Progenitor cell of endocrine pancreas (in vitro differentiated cells): ENCODE results near the gene RELCH. TPM values are rescaled to one million over a fixed set of nuclear protein-coding genes. Genes with fewer than 3 reads are reported as not detected.

Experiments
- DNase-seq: peaks from one replicate; pipeline ENCODE4 v3.0.0; 2021; ENCODE audit warnings: low spot score; ENCODE audit not compliant: unreplicated experiment
- H3K27ac Mint-ChIP-seq: 2 replicates; pipeline ENCODE4 v1.8.0; 2021; ENCODE audit warnings: mild to moderate bottlenecking, moderate library complexity, mixed read lengths
- H3K27me3 Mint-ChIP-seq: 2 replicates; pipeline ENCODE4 v1.8.0; 2021; ENCODE audit warnings: mixed read lengths
- H3K36me3 Mint-ChIP-seq: 2 replicates; pipeline ENCODE4 v1.8.0; 2022; ENCODE audit warnings: mixed read lengths; ENCODE audit not compliant: insufficient read depth
- H3K4me1 Mint-ChIP-seq: 2 replicates; pipeline ENCODE4 v1.8.0; 2021; ENCODE audit warnings: low read depth, mixed read lengths
- H3K4me3 Mint-ChIP-seq: 2 replicates; pipeline ENCODE4 v1.8.0; 2021; ENCODE audit warnings: low read depth, mild to moderate bottlenecking, moderate library complexity, mixed read lengths
- H3K9me3 Mint-ChIP-seq: 2 replicates; pipeline ENCODE4 v1.8.0; 2021; ENCODE audit warnings: low read depth, mixed read lengths
- total RNA-seq: library from RNA; stranded (reverse); gene quantifications from 2 replicates; pipeline ENCODE4 v1.2.1, GENCODE V29; 2021
- TF ChIP-seq, protein P1 (sequence below): fragments of 200-600 bp; sonication (generic); IDR thresholded peaks from one replicate; pipeline ENCODE4 v1.5.0; 2021; ENCODE audit warnings: antibody characterized with exemption, mild to moderate bottlenecking; ENCODE audit not compliant: unreplicated experiment

RELCH gene
- total RNA-seq, 1 donor from 2014 or later: 34.7 TPM

DNA sequence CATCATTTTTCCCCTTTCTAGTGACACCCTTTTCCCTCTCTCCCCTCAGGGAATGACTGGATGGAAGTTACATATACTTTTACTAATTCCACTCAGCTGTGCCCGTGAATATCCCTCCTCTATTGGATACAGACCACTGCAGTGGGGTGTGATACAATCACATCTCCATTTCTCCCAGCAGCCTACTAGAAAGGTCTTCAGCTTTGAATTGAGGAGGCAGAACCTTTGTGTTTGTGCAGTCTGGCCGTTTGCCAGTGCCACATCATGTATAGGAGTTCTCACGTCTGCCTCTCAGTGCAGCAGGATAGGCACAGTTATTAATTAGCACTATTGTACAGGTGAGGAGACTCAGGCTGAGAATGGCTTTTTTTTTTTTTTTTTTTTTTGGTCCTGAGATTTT, 154.4 kb downstream of the RELCH start:
- no peaks in the 10 kb centered on the region for H3K9me3 Mint-ChIP-seq
- H3K27me3 Mint-ChIP-seq: peaks cover 26% of the 10 kb centered on the region
- H3K27ac Mint-ChIP-seq: no peak overlapping the region
- no peaks in the 10 kb centered on the region for H3K36me3 Mint-ChIP-seq
- H3K4me1 Mint-ChIP-seq: peaks cover 10% of the 10 kb centered on the region
- TF ChIP-seq, protein P1, sequence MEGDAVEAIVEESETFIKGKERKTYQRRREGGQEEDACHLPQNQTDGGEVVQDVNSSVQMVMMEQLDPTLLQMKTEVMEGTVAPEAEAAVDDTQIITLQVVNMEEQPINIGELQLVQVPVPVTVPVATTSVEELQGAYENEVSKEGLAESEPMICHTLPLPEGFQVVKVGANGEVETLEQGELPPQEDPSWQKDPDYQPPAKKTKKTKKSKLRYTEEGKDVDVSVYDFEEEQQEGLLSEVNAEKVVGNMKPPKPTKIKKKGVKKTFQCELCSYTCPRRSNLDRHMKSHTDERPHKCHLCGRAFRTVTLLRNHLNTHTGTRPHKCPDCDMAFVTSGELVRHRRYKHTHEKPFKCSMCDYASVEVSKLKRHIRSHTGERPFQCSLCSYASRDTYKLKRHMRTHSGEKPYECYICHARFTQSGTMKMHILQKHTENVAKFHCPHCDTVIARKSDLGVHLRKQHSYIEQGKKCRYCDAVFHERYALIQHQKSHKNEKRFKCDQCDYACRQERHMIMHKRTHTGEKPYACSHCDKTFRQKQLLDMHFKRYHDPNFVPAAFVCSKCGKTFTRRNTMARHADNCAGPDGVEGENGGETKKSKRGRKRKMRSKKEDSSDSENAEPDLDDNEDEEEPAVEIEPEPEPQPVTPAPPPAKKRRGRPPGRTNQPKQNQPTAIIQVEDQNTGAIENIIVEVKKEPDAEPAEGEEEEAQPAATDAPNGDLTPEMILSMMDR: no peak
- no peak overlapping the region for H3K4me3 Mint-ChIP-seq
- no peak for DNase-seq

DNA sequence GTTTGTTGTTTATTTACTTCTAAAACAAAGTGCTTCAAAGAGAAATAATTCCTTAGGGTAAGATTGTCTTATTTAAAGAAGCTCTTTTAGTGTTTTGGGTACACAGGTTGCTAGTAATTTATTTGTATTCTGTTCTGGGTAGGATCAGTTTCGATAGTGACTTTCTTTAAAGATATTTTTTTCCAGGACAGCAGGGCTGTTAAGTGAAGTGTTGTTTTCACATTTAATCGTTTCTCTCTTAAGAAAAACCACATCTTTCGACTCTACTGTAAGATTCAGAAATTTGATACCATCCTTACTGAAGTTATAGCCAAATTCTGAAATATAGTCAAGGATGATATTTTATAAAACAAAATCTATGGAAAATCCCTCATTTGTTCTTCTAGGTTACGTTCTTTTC, 155.8 kb downstream of the RELCH start:
- Mint-ChIP-seq H3K4me1 (peaks cover 6% of the 10 kb centered on the region), H3K27me3 (peaks cover 31% of the 10 kb centered on the region), H3K36me3 (no peaks in the 10 kb centered on the region), H3K9me3 (no peaks in the 10 kb centered on the region), H3K27ac (no peak overlapping the region), H3K4me3 (no peak overlapping the region)
- no peak for DNase-seq
- TF ChIP-seq, protein P1: no peak

DNA sequence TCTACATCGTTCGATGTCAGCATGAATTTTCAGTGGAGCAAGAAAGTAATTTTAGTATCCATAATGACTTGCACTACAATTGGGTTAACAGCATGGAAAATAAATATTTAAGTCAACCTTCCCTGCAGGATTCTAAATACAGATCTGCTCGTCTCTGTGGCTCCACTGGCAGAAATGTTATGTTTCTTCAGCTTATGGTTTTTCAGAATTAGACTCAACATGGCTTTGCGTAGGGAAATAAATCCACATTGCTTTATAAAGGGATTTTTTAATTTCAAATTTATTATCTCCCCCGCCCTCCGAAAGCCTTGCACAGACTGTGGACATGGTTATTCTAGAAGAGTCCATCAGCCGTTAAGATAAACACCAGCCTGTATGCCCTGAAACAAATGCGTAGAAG, 156.3 kb downstream of the RELCH start:
- H3K27ac Mint-ChIP-seq: no peak overlapping the region
- peaks cover 30% of the 10 kb centered on the region for H3K27me3 Mint-ChIP-seq
- H3K4me3 Mint-ChIP-seq: no peak overlapping the region
- no peaks in the 10 kb centered on the region for H3K9me3 Mint-ChIP-seq
- H3K4me1 Mint-ChIP-seq: peaks cover 6% of the 10 kb centered on the region
- no peaks in the 10 kb centered on the region for H3K36me3 Mint-ChIP-seq
- DNase-seq: no peak
- TF ChIP-seq, protein P1: no peak

DNA sequence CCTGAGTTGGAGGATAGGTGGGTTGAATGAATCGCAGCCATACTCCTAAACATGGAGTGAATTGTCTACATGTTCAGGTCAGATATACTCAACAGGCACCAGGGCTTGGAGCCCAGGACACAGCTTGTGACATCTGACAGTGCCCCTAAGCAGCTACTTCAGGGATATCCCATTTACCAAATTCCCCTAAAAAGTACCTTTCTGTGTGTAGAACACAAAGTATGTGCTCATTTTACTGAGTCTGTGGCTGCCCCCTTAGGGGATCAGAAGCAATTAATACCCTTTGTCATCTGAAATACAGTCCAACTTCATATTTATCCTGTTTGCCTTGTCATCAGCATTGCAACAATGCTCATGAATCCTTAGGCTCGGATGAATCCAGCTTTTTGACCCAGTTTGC, 158.9 kb downstream of the RELCH start:
- H3K36me3 Mint-ChIP-seq: no peaks in the 10 kb centered on the region
- TF ChIP-seq, protein P1: no peak
- no peaks in the 10 kb centered on the region for H3K4me1 Mint-ChIP-seq
- H3K4me3 Mint-ChIP-seq: no peak overlapping the region
- H3K9me3 Mint-ChIP-seq: no peaks in the 10 kb centered on the region
- H3K27ac Mint-ChIP-seq: no peak overlapping the region
- no peak for DNase-seq
- peaks cover 20% of the 10 kb centered on the region for H3K27me3 Mint-ChIP-seq

DNA sequence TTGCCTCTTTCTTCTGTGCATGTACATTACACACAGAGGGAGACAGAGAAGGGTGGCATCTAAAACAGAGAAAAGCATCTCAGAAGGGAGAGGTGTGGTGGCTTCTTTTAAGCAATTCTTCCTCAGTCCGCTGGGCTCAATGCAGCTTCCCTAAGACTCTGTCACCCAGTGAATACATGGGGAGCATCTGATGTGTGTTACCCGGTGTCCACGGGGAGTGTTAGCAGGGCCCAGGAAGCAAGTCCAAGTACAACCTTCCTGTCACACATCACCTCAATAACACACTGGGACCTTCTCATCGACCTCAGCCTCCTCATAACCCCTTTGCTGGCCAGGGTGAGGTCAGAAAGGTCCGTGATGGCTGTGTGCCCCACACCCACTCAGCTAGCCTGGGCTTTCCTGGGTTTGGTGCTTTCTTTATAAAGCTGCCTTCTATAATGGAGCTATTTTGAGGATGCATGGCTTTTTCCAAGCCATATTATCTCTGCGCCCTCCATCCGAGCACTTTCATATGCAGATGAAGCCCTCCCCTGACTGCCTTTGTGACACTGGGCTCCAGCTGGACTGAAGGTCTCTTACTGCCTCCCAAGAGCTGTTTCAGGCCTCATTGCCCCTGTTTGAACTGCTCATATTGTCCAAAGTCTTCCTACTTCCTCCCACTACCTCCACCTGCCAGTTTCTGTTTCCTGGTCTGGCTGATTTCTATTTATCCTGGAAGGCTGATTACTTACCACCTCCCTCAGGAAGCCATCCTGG, 159.5 kb downstream of the RELCH start:
- DNase-seq: no peak
- TF ChIP-seq, protein P1: no peak
- no peaks in the 10 kb centered on the region for H3K36me3 Mint-ChIP-seq
- no peaks in the 10 kb centered on the region for H3K4me1 Mint-ChIP-seq
- peaks cover 17% of the 10 kb centered on the region for H3K27me3 Mint-ChIP-seq
- no peaks in the 10 kb centered on the region for H3K9me3 Mint-ChIP-seq
- H3K4me3 Mint-ChIP-seq: no peak overlapping the region
- H3K27ac Mint-ChIP-seq: no peak overlapping the region
